ENCODE results near the gene FTO. TPM values are rescaled to one million over a fixed set of nuclear protein-coding genes. Genes with fewer than 3 reads are reported as not detected.

Gene FTO
- polyA plus RNA-seq, 3 donors = 16.8 to 51.0 (median 37.7) TPM

- peaks cover 19% of the 10 kb centered on the region for H3K79me2 ChIP-seq (ENCODE audit: insufficient read depth, low read length)
- H3K27me3 ChIP-seq (ENCODE audit: control insufficient read depth in 2 of 2, insufficient read depth in 2 of 2, low read length in 2 of 2) = no peaks in the 10 kb centered on the region
- H3K9me3 Mint-ChIP-seq = peaks cover 0 to 2% (median 0%) of the 10 kb centered on the region in 7 donors
- H3K27ac ChIP-seq (ENCODE audit: low read depth in 1 of 2, low read length in 2 of 2) = no peak overlapping the region
- H2AFZ ChIP-seq (ENCODE audit: insufficient read depth, low read depth, low read length, poor library complexity, severe bottlenecking) = no peak overlapping the region
- no peak for DNase-seq
- WGBS (ENCODE audit: insufficient coverage) = no CpG with 5 or more reads among the region's 2 CpGs
- H3K9me3 ChIP-seq (replicated peaks in 1 of 2; ENCODE audit: control insufficient read depth in 1 of 2, insufficient read depth in 1 of 2, low read length in 2 of 2) = no peaks in the 10 kb centered on the region
- no peak for TF ChIP-seq CTCF (IDR thresholded peaks at IDR 0.05)
- peak overlapping the region in 1 of 2 donors; percentile 5 for H3K4me3 Mint-ChIP-seq
- peaks cover 44 to 49% of the 10 kb centered on the region in 2 donors for H3K4me1 ChIP-seq (ENCODE audit: control insufficient read depth in 1 of 2, insufficient read depth in 2 of 2, low read length in 2 of 2)
- H3K9ac ChIP-seq (ENCODE audit: insufficient read depth, low read length, poor library complexity, severe bottlenecking) = no peak overlapping the region
- peaks cover 1 to 2% of the 10 kb centered on the region in 2 donors for H3K36me3 Mint-ChIP-seq
- intact Hi-C loops (cut with micrococcal nuclease) = no loop called here
- no peaks in the 10 kb centered on the region for H3K36me3 ChIP-seq (replicated peaks in 1 of 2; ENCODE audit: control insufficient read depth in 1 of 2, insufficient read depth in 2 of 2, low read length in 2 of 2)
- peaks cover 36% of the 10 kb centered on the region for H3K4me1 Mint-ChIP-seq
- peaks cover 0 to 1% (median 0%) of the 10 kb centered on the region in 3 donors for H3K27me3 Mint-ChIP-seq (ENCODE audit: low read depth in 3 of 3)
- no peak overlapping the region for H3K4me3 ChIP-seq (replicated peaks in 1 of 3; ENCODE audit: low read depth in 2 of 3, low read length in 3 of 3)
- no peak overlapping the region for H3K4me2 ChIP-seq (replicated peaks; ENCODE audit: extremely low read depth, low read length, poor library complexity, severe bottlenecking)
- H4K20me1 ChIP-seq (ENCODE audit: insufficient read depth, low read length) = no peaks in the 10 kb centered on the region
- peak overlapping the region in 2 of 7 donors; percentile 24 to 82 for H3K27ac Mint-ChIP-seq
Observed at GRCh38 chr16:53775106-53775820, 71.3 kb downstream of the FTO start.

- H3K4me1 ChIP-seq (ENCODE audit: control insufficient read depth in 1 of 2, insufficient read depth in 2 of 2, low read length in 2 of 2) = peaks cover 41 to 44% of the 10 kb centered on the region in 2 donors
- H2AFZ ChIP-seq (ENCODE audit: insufficient read depth, low read depth, low read length, poor library complexity, severe bottlenecking) = no peak overlapping the region
- H3K27me3 ChIP-seq (ENCODE audit: control insufficient read depth in 2 of 2, insufficient read depth in 2 of 2, low read length in 2 of 2) = no peaks in the 10 kb centered on the region
- 45% methylated on average over 2 of the region's 7 CpGs for WGBS (ENCODE audit: insufficient coverage)
- H3K4me3 ChIP-seq (replicated peaks in 1 of 3; ENCODE audit: low read depth in 2 of 3, low read length in 3 of 3) = peak overlapping the region in 1 of 3 experiments; percentile 15
- peaks cover 14% of the 10 kb centered on the region for H3K79me2 ChIP-seq (ENCODE audit: insufficient read depth, low read length)
- H3K27ac ChIP-seq (ENCODE audit: low read depth in 1 of 2, low read length in 2 of 2) = peak overlapping the region in 1 of 2 donors; percentile 63
- no peaks in the 10 kb centered on the region for H3K36me3 ChIP-seq (replicated peaks in 1 of 2; ENCODE audit: control insufficient read depth in 1 of 2, insufficient read depth in 2 of 2, low read length in 2 of 2)
- peaks cover 1 to 4% of the 10 kb centered on the region in 2 donors for H3K36me3 Mint-ChIP-seq
- intact Hi-C loops (cut with micrococcal nuclease) = no loop called here
- peak overlapping the region; percentile 57 for H3K4me2 ChIP-seq (replicated peaks; ENCODE audit: extremely low read depth, low read length, poor library complexity, severe bottlenecking)
- DNase-seq = peak; percentile 51 to 75 (median 71)
- peaks cover 0 to 1% (median 0%) of the 10 kb centered on the region in 3 donors for H3K27me3 Mint-ChIP-seq (ENCODE audit: low read depth in 3 of 3)
- H3K9ac ChIP-seq (ENCODE audit: insufficient read depth, low read length, poor library complexity, severe bottlenecking) = peak overlapping the region; percentile 0
- no peaks in the 10 kb centered on the region for H4K20me1 ChIP-seq (ENCODE audit: insufficient read depth, low read length)
- TF ChIP-seq CTCF (IDR thresholded peaks at IDR 0.05) = no peak
- peaks cover 0 to 2% (median 0%) of the 10 kb centered on the region in 7 donors for H3K9me3 Mint-ChIP-seq
- H3K4me1 Mint-ChIP-seq = peaks cover 37% of the 10 kb centered on the region
- peak overlapping the region in 1 of 2 donors; percentile 77 for H3K4me3 Mint-ChIP-seq
- H3K9me3 ChIP-seq (replicated peaks in 1 of 2; ENCODE audit: control insufficient read depth in 1 of 2, insufficient read depth in 1 of 2, low read length in 2 of 2) = no peaks in the 10 kb centered on the region
- H3K27ac Mint-ChIP-seq = peak overlapping the region in 5 of 7 donors; percentile 3 to 82 (median 26)
Observed at GRCh38 chr16:53775821-53776431, 72.0 kb downstream of the FTO start.

All from CD14-positive monocyte (primary cell).